H1 (cell line): ENCODE results near the gene HS1BP3. TPM values are rescaled to one million over a fixed set of nuclear protein-coding genes. Genes with fewer than 3 reads are reported as not detected.

Experiments used
- CTCF ChIA-PET: fragments of 300-600 bp; sonication (Branson Sonifier 250); formaldehyde crosslinking; loops from one replicate; lab custom pipeline; 2021; ENCODE audit not compliant: partially characterized antibody; lab: Charles Lee
- POLR2A ChIA-PET: fragments of 300-600 bp; sonication (Branson Sonifier 250); formaldehyde crosslinking; loops from one replicate; lab custom pipeline; 2021; ENCODE audit warnings: inconsistent platforms; ENCODE audit not compliant: partially characterized antibody; lab: Charles Lee
- DNase-seq, 2 experiments: peaks; one replicate each; pipeline versions ENCODE4 v3.0.0 to v3.0.0-alpha.2; 2010 to 2022; ENCODE audit warnings: low spot score in 2 of 2, low read depth in 1 of 2, mixed read lengths in 1 of 2
- FAIRE-seq: peaks from 2 replicates; lab custom pipeline; 2011; peaks lifted over from hg19 to GRCh38; lab: Jason Lieb, UNC
- H2AFZ ChIP-seq: 2 replicates; pipeline ENCODE4 v1.8.1; 2012; ENCODE audit warnings: low read length, inconsistent platforms
- H2AK5ac ChIP-seq: 2 replicates; pipeline ENCODE4 v1.6.1; 2013; ENCODE audit warnings: low read depth, low read length
- H2BK120ac ChIP-seq: replicated peaks from 2 replicates; pipeline ENCODE3; 2013; ENCODE audit warnings: low read depth, low read length, inconsistent platforms
- H2BK12ac ChIP-seq: 2 replicates; pipeline ENCODE4 v1.6.1; 2013; ENCODE audit warnings: low read depth, low read length
- H2BK15ac ChIP-seq: 2 replicates; pipeline ENCODE4 v1.6.1; 2013; ENCODE audit warnings: low read length
- H2BK20ac ChIP-seq: 2 replicates; pipeline ENCODE4 v1.6.1; 2013; ENCODE audit warnings: low read length
- H2BK5ac ChIP-seq: 2 replicates; pipeline ENCODE4 v1.6.1; 2013; ENCODE audit warnings: low read depth, low read length
- H3K14ac ChIP-seq: 2 replicates; pipeline ENCODE4 v1.6.1; 2013; ENCODE audit warnings: inconsistent platforms; ENCODE audit not compliant: insufficient read length
- H3K18ac ChIP-seq: 2 replicates; pipeline ENCODE4 v1.6.1; 2013; ENCODE audit warnings: low read length; ENCODE audit errors: extremely low read depth
- H3K23ac ChIP-seq: 2 replicates; pipeline ENCODE4 v1.6.1; 2013; ENCODE audit warnings: inconsistent platforms; ENCODE audit not compliant: insufficient read length
- H3K23me2 ChIP-seq: 2 replicates; pipeline ENCODE4 v1.6.1; 2013; ENCODE audit warnings: low read depth, low read length
- H3K27ac ChIP-seq: 2 replicates; pipeline ENCODE4 v1.6.1; 2011; ENCODE audit warnings: low read depth, low read length, inconsistent platforms
- H3K27me3 ChIP-seq, 4 experiments: replicated peaks in 1 of 4; 1 replicate in 1 of 4; 2 replicates in 3 of 4; pipeline versions ENCODE4 v1.6.1 to v1.8.1; 2011 to 2013; ENCODE audit warnings: low read length in 3 of 4, mild to moderate bottlenecking in 3 of 4, inconsistent platforms in 2 of 4, mixed read lengths in 2 of 4, moderate library complexity in 1 of 4; ENCODE audit not compliant: control insufficient read depth in 3 of 4, insufficient read depth in 3 of 4; ENCODE audit errors: extremely low read depth in 1 of 4
- H3K36me3 ChIP-seq, 4 experiments: 2 replicates each; pipeline versions ENCODE4 v1.6.1 to v1.8.1; 2011 to 2013; ENCODE audit warnings: mild to moderate bottlenecking in 4 of 4, low read length in 3 of 4, moderate library complexity in 2 of 4, control low read depth in 1 of 4, inconsistent platforms in 1 of 4; ENCODE audit not compliant: insufficient read depth in 4 of 4, control insufficient read depth in 2 of 4
- H3K4ac ChIP-seq: replicated peaks from 2 replicates; pipeline ENCODE3; 2013; ENCODE audit warnings: low read length, low read depth, mixed read lengths, inconsistent platforms; ENCODE audit not compliant: insufficient read length
- H3K4me1 ChIP-seq, 4 experiments: replicated peaks in 1 of 4; 1 replicate in 1 of 4; 2 replicates in 3 of 4; pipeline versions ENCODE4 v1.6.1 to v1.8.1; 2011 to 2013; ENCODE audit warnings: low read length in 3 of 4, inconsistent platforms in 2 of 4, mixed read lengths in 1 of 4; ENCODE audit not compliant: insufficient read depth in 4 of 4, control insufficient read depth in 3 of 4
- H3K4me2 ChIP-seq, 2 experiments: 2 replicates each; pipeline versions ENCODE4 v1.6.1 to v1.8.1; 2011 to 2013; ENCODE audit warnings: low read depth in 2 of 2, low read length in 2 of 2, control low read depth in 1 of 2, inconsistent platforms in 1 of 2, mild to moderate bottlenecking in 1 of 2; ENCODE audit not compliant: insufficient read depth in 1 of 2
- H3K4me3 ChIP-seq, 4 experiments: fragments of 200-600, 300-600 bp in 1 of 4; sonication (generic), shearing (Covaris generic), sonication (Bioruptor Twin) in 1 of 4; 2 replicates each; pipeline versions ENCODE4 v1.5.1 to v1.8.1; 2011 to 2016; ENCODE audit warnings: low read length in 4 of 4, low read depth in 3 of 4, control low read depth in 2 of 4, inconsistent platforms in 2 of 4, mild to moderate bottlenecking in 2 of 4, mixed read lengths in 1 of 4, moderate library complexity in 1 of 4; ENCODE audit not compliant: insufficient read depth in 2 of 4; ENCODE audit errors: extremely low read depth in 1 of 4
- H3K56ac ChIP-seq: replicated peaks from 2 replicates; pipeline ENCODE3; 2013; ENCODE audit warnings: low read depth, mild to moderate bottlenecking, mixed read lengths, low read length, inconsistent platforms; ENCODE audit not compliant: insufficient read length
- H3K79me1 ChIP-seq: 2 replicates; pipeline ENCODE4 v1.6.1; 2013; ENCODE audit warnings: low read depth, low read length, control low read depth
- H3K79me2 ChIP-seq, 2 experiments: 2 replicates each; pipeline versions ENCODE4 v1.6.1 to v1.8.1; 2012 to 2013; ENCODE audit warnings: low read length in 2 of 2, mild to moderate bottlenecking in 2 of 2, inconsistent platforms in 1 of 2; ENCODE audit not compliant: insufficient read depth in 2 of 2, control insufficient read depth in 1 of 2
- H3K9ac ChIP-seq, 4 experiments: replicated peaks in 1 of 4; 1 replicate in 1 of 4; 2 replicates in 3 of 4; pipeline versions ENCODE4 v1.6.1 to v1.8.1; 2011 to 2013; ENCODE audit warnings: low read depth in 3 of 4, low read length in 3 of 4, control low read depth in 2 of 4, mild to moderate bottlenecking in 2 of 4, moderate library complexity in 2 of 4, inconsistent platforms in 1 of 4; ENCODE audit errors: extremely low read depth in 1 of 4
- H3K9me3 ChIP-seq, 2 experiments: 2 replicates each; pipeline versions ENCODE4 v1.6.1 to v1.8.1; 2012 to 2013; ENCODE audit warnings: mild to moderate bottlenecking in 2 of 2, moderate library complexity in 2 of 2, control low read depth in 1 of 2, inconsistent platforms in 1 of 2, low read depth in 1 of 2, low read length in 1 of 2, mixed read lengths in 1 of 2; ENCODE audit not compliant: insufficient read depth in 2 of 2
- H4K20me1 ChIP-seq, 2 experiments: replicated peaks in 1 of 2; 2 replicates each; pipeline versions ENCODE3 to v1.8.1; 2011 to 2013; ENCODE audit warnings: inconsistent platforms in 2 of 2, low read length in 2 of 2, mild to moderate bottlenecking in 1 of 2; ENCODE audit not compliant: insufficient read depth in 2 of 2, control insufficient read depth in 1 of 2
- H4K5ac ChIP-seq: 2 replicates; pipeline ENCODE4 v1.6.1; 2013; ENCODE audit warnings: low read length, low read depth, mixed read lengths, inconsistent platforms; ENCODE audit not compliant: insufficient read length
- H4K8ac ChIP-seq: 2 replicates; pipeline ENCODE4 v1.8.0; 2013; ENCODE audit warnings: mild to moderate bottlenecking, moderate library complexity, low read length, inconsistent platforms; ENCODE audit not compliant: insufficient read depth; ENCODE audit errors: extremely low read depth
- H4K91ac ChIP-seq: replicated peaks from 2 replicates; pipeline ENCODE3; 2013; ENCODE audit warnings: low read length, mixed read lengths, inconsistent platforms; ENCODE audit not compliant: insufficient read length
- ATF2 ChIP-seq: IDR thresholded peaks from 2 replicates; pipeline ENCODE4 v1.6.1; 2012; ENCODE audit warnings: low read length, inconsistent platforms
- CTBP2 ChIP-seq: IDR thresholded peaks from 2 replicates; pipeline ENCODE4 v1.7.0; 2011; ENCODE audit warnings: borderline replicate concordance, mild to moderate bottlenecking, moderate library complexity, mixed read lengths, low read length; ENCODE audit not compliant: insufficient read depth, insufficient read length
- EP300 ChIP-seq, 2 experiments: IDR thresholded peaks; 1 replicate in 1 of 2; 2 replicates in 1 of 2; pipeline ENCODE4 v1.6.1; 2011 to 2012; ENCODE audit warnings: low read depth in 2 of 2, low read length in 2 of 2, mild to moderate bottlenecking in 2 of 2, borderline replicate concordance in 1 of 2, inconsistent platforms in 1 of 2, moderate library complexity in 1 of 2
- KDM1A ChIP-seq: fragments of 200-600, 300-600 bp; sonication (generic); IDR thresholded peaks from 2 replicates; pipeline ENCODE4 v1.7.1; 2016; ENCODE audit warnings: mild to moderate bottlenecking, low read length, borderline replicate concordance
- MAX ChIP-seq: IDR thresholded peaks from 2 replicates; pipeline ENCODE4 v1.6.1; 2012; ENCODE audit warnings: inconsistent platforms
- POU5F1 ChIP-seq: IDR thresholded peaks from 2 replicates; pipeline ENCODE4 v1.6.1; 2011; ENCODE audit warnings: low read depth, mild to moderate bottlenecking, low read length, moderate library complexity
- RAD21 ChIP-seq, 2 experiments: IDR thresholded peaks in 1 of 2; conservative IDR thresholded peaks in 1 of 2; 2 replicates each; pipeline ENCODE4 v1.6.1; 2011; ENCODE audit warnings: low read depth in 2 of 2, low read length in 2 of 2, improper control_type of control experiment in 1 of 2, inconsistent platforms in 1 of 2, mild to moderate bottlenecking in 1 of 2, moderate library complexity in 1 of 2
- SP4 ChIP-seq: IDR thresholded peaks from 2 replicates; pipeline ENCODE4 v1.6.1; 2012; ENCODE audit warnings: low read length, inconsistent platforms
- ZNF274 ChIP-seq: IDR thresholded peaks from 2 replicates; pipeline ENCODE4 v1.7.0; 2012; ENCODE audit warnings: low read length, borderline replicate concordance; ENCODE audit errors: extremely low read depth
- WGBS, 2 experiments: shearing (Covaris generic) in 1 of 2; methylation state at CpG; one replicate each; pipeline versions ENCODE4 v1.1.6 to v1.1.7; 2013 to 2015; ENCODE audit warnings: low lambda C conversion rate in 2 of 2, mixed read lengths in 2 of 2, inconsistent platforms in 1 of 2, low coverage in 1 of 2, missing lambda C conversion rate in 1 of 2; ENCODE audit not compliant: insufficient replicate concordance in 2 of 2, insufficient coverage in 1 of 2, insufficient read length in 1 of 2; ENCODE audit errors: extremely low coverage in 1 of 2, missing lambda C conversion rate in 1 of 2; 5-methylcytosine and 5-hydroxymethylcytosine counted together
- polyA plus RNA-seq, 7 experiments: library from polyadenylated mRNA; depleted of rRNA in 3 of 7; stranded (reverse) in 5 of 7; unstranded in 2 of 7; fragments of >200 nt in 5 of 7; fragments of 200-250 nt in 2 of 7; gene quantifications; 1 replicate in 5 of 7; 2 replicates in 1 of 7; 4 replicates in 1 of 7; pipeline versions ENCODE4 v1.2.1 to v1.2.3, GENCODE V29; 2011 to 2013; ENCODE audit warnings: missing spikeins in 2 of 7, mixed read lengths in 2 of 7
- total RNA-seq: library from RNA; stranded (reverse); fragmentation: NEBNext Ultra II Directional; extraction: Animal tissue kit (Norgen Biotek cat#: 25700); gene quantifications from 2 replicates; pipeline ENCODE4 v1.2.1, GENCODE V29; 2021

Gene HS1BP3
- total and polyA plus RNA-seq, 2 of the 8 experiments (the other 6 are each of a cell fraction or from before 2014, with no cell fraction given): 11.1 to 11.3 TPM

- no peak overlapping the region for H3K9ac ChIP-seq
- no peak overlapping the region for H2BK20ac ChIP-seq
- no peaks in the 10 kb centered on the region for H3K36me3 ChIP-seq
- ChIA-PET POLR2A (no interaction called here), CTCF (interaction anchor here (0.9 to 1.7 kb wide), 3 partner anchors 9 to 72 kb away, joined by 3 to 7 read pairs (median 3); no protein-coding TSS in a partner anchor)
- no peak overlapping the region for H3K23ac ChIP-seq
- no peak overlapping the region for H2AFZ ChIP-seq
- H3K9me3 ChIP-seq: no peaks in the 10 kb centered on the region
- no peak overlapping the region for H2BK5ac ChIP-seq
- no peaks in the 10 kb centered on the region for H3K23me2 ChIP-seq
- no peak overlapping the region for H2BK12ac ChIP-seq
- no peak overlapping the region for H3K14ac ChIP-seq
- H4K20me1 ChIP-seq: no peaks in the 10 kb centered on the region
- no peak overlapping the region for H2AK5ac ChIP-seq
- 68% methylated on average over 7 of the region's 7 CpGs; no CpG with 5 or more reads in 1 of the 2 experiments for WGBS, 2 experiments
- no peak overlapping the region for H2BK120ac ChIP-seq
- no peak overlapping the region for H3K4me3 ChIP-seq
- no peak overlapping the region for H3K18ac ChIP-seq
- H3K56ac ChIP-seq: no peak overlapping the region
- H3K79me1 ChIP-seq: no peaks in the 10 kb centered on the region
- no peaks in the 10 kb centered on the region; a peak in 3 of 7 replicates for H3K27me3 ChIP-seq
- no peak overlapping the region for H4K5ac ChIP-seq
- H4K91ac ChIP-seq: no peak overlapping the region
- peaks cover 4 to 11% (median 8%) of the 10 kb centered on the region in 4 experiments for H3K4me1 ChIP-seq
- no peak overlapping the region for H2BK15ac ChIP-seq
- no peak overlapping the region for H3K27ac ChIP-seq
- no peak overlapping the region for H3K4ac ChIP-seq
- H3K4me2 ChIP-seq: no peak overlapping the region
- H3K79me2 ChIP-seq: no peaks in the 10 kb centered on the region
- no peak overlapping the region for H4K8ac ChIP-seq
- DNase-seq: no peak
- FAIRE-seq: no peak
- TF ChIP-seq EP300 (IDR thresholded peaks at IDR 0.05; ENCODE audit: borderline replicate concordance in 1 of 2, low read depth in 2 of 2, low read length in 2 of 2): no peak
- TF ChIP-seq ATF2: no peak
- TF ChIP-seq ZNF274: no peak
- TF ChIP-seq MAX: no peak
- no peak for TF ChIP-seq KDM1A
- no peak for TF ChIP-seq RAD21 (IDR thresholded peaks at IDR 0.05 in 1 of 2, conservative IDR thresholded peaks at IDR 0.05 in 1 of 2; ENCODE audit: low read depth in 2 of 2, low read length in 2 of 2)
- no peak for TF ChIP-seq POU5F1
- no peak for TF ChIP-seq SP4
- TF ChIP-seq CTBP2: no peak
Measured at GRCh38 chr2:20569464-20570223, 81.3 kb downstream of the HS1BP3 start.
